Ovary (tissue), 3 donors: ENCODE measurements around the gene TUBGCP5.

Source experiments
- CTCF ChIP-seq, 3 donors: fragments of 450-650 bp in 2 of 3; fragments of 200-600 bp in 1 of 3; IDR thresholded peaks; one replicate each; pipeline versions ENCODE4 v1.5.1 to v1.8.0; 2016 to 2022; ENCODE audit warnings: antibody characterized with exemption in 3 of 3, mild to moderate bottlenecking in 1 of 3
- POLR2A ChIP-seq: fragments of 450-650 bp; IDR thresholded peaks from one replicate; pipeline ENCODE4 v1.6.1; 2017; ENCODE audit warnings: antibody characterized with exemption, mild to moderate bottlenecking, moderate library complexity
- donor health status: DM: no; HTN: no; CAD: no.

GRCh38 chr15:22968366-22968765, 71.0 kb downstream of the TUBGCP5 start:
- TF ChIP-seq CTCF (IDR thresholded peaks at IDR 0.05) (no peak), POLR2A (no peak)
